ENCODE measurements around the gene MGAT4A. TPM values are rescaled to one million over a fixed set of nuclear protein-coding genes. Genes with fewer than 3 reads are reported as not detected.

The MGAT4A gene
- total and polyA plus RNA-seq, 2 of the 13 experiments (the other 11 are each of a cell fraction or from before 2014, with no cell fraction given) = 47.2 to 90.9 TPM

GRCh38 chr2:98734823-98735260 lies 3.9 kb upstream of the MGAT4A start (continued):
- TF ChIP-seq THRA (CRISPR knock-in tag; IDR thresholded peaks at IDR 0.05; ENCODE audit: borderline replicate concordance) (peak; percentile 97), HMG20A (CRISPR knock-in tag; IDR thresholded peaks at IDR 0.05; ENCODE audit: borderline replicate concordance) (peak; percentile 94; the same call in 1 of the 2 replicates), TCF7L2 (IDR thresholded peaks at IDR 0.05; ENCODE audit: low read depth, low read length) (peak; percentile 75), KLF11 (CRISPR knock-in tag; IDR thresholded peaks at IDR 0.05) (no peak), ZNF451 (CRISPR knock-in tag; IDR thresholded peaks at IDR 0.05) (no peak), FLYWCH1 (CRISPR knock-in tag; IDR thresholded peaks at IDR 0.05) (no peak), CBFB (CRISPR knock-in tag; IDR thresholded peaks at IDR 0.05) (peak; percentile 98), TARDBP (CRISPR knock-in tag; IDR thresholded peaks at IDR 0.05) (peak; percentile 61; the same call in 1 of the 2 replicates), ZNF570 (CRISPR knock-in tag; IDR thresholded peaks at IDR 0.05; ENCODE audit: borderline replicate concordance) (no peak), ZNF383 (CRISPR knock-in tag; IDR thresholded peaks at IDR 0.05; ENCODE audit: borderline replicate concordance) (no peak), RCOR2 (CRISPR knock-in tag; IDR thresholded peaks at IDR 0.05) (peak; percentile 99), ZMYM2 (CRISPR knock-in tag; IDR thresholded peaks at IDR 0.05) (peak; percentile 93), RAD51 (IDR thresholded peaks at IDR 0.05; ENCODE audit: borderline replicate concordance) (no peak), RARA (CRISPR knock-in tag; IDR thresholded peaks at IDR 0.05) (peak; percentile 87), RAD21 (CRISPR knock-in tag; IDR thresholded peaks at IDR 0.05) (no peak), HNF1A (IDR thresholded peaks at IDR 0.05; ENCODE audit: low read depth) (peak; percentile 65; the same call in 1 of the 2 replicates), HNF1A (CRISPR knock-in tag; IDR thresholded peaks at IDR 0.05; ENCODE audit: borderline replicate concordance) (peak; percentile 94), ETV6 (CRISPR knock-in tag; conservative IDR thresholded peaks at IDR 0.05) (peak; percentile 95), PAF1 (CRISPR knock-in tag; IDR thresholded peaks at IDR 0.05) (0 out of 2 replicates have a peak, but pooled peaks have one; percentile 33), ELF3 (CRISPR knock-in tag; IDR thresholded peaks at IDR 0.05) (peak; percentile 89; the same call in 1 of the 2 replicates), KMT2B (CRISPR knock-in tag; IDR thresholded peaks at IDR 0.05) (peak; percentile 48; the same call in 1 of the 2 replicates), ZSCAN20 (CRISPR knock-in tag; IDR thresholded peaks at IDR 0.05; ENCODE audit: borderline replicate concordance) (0 out of 2 replicates have a peak, but pooled peaks have one; percentile 45), ZFYVE20 (CRISPR knock-in tag; IDR thresholded peaks at IDR 0.05; ENCODE audit: borderline replicate concordance, low read depth) (no peak), DNMT3B (CRISPR knock-in tag; conservative IDR thresholded peaks at IDR 0.05) (peak; percentile 91), ZBTB39 (CRISPR knock-in tag; IDR thresholded peaks at IDR 0.05) (no peak), DR1 (CRISPR knock-in tag; IDR thresholded peaks at IDR 0.05) (0 out of 2 replicates have a peak, but pooled peaks have one; percentile 34)
